Uterus (tissue), 2 donors: ENCODE results near the gene ZHX3.

Experiments
- POLR2A ChIP-seq, 2 donors: fragments of 450-650 bp; IDR thresholded peaks; one replicate each; pipeline ENCODE4 v1.6.1; 2016; ENCODE audit warnings: antibody characterized with exemption in 2 of 2, mild to moderate bottlenecking in 1 of 2, moderate library complexity in 1 of 2
- TF ChIP-seq, protein P1 (sequence below), 4 experiments: fragments of 200-600 bp in 2 of 4; fragments of 450-650 bp in 2 of 4; sonication (generic) in 2 of 4; IDR thresholded peaks; one replicate each; pipeline ENCODE4 v1.5.1; 2016 to 2019; ENCODE audit warnings: antibody characterized with exemption in 4 of 4, mild to moderate bottlenecking in 2 of 4, moderate library complexity in 1 of 4

DNA sequence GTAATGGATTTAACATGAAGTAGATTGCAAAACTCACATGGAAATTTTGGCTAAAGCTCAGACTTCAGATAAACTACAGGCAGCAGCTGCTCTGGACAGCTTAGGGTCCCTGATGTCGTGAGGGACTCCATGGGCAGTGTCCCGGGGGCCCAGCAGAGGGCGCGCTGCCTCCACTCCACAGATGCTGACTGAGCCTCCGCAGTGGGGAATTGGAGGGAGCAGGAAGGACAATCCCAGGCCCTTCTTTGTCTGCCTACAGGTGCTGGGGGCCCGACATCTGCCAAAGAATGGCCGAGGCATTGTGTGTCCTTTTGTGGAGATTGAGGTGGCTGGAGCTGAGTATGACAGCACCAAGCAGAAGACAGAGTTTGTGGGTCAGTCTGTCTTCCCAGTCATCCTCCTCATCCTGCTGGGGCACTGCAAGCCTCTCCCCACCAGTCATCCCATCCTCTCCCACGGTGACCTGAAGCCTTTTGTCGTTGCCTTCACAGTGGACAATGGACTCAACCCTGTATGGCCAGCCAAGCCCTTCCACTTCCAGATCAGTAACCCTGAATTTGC lies 144.3 kb downstream of the ZHX3 start:
- TF ChIP-seq, protein P1, sequence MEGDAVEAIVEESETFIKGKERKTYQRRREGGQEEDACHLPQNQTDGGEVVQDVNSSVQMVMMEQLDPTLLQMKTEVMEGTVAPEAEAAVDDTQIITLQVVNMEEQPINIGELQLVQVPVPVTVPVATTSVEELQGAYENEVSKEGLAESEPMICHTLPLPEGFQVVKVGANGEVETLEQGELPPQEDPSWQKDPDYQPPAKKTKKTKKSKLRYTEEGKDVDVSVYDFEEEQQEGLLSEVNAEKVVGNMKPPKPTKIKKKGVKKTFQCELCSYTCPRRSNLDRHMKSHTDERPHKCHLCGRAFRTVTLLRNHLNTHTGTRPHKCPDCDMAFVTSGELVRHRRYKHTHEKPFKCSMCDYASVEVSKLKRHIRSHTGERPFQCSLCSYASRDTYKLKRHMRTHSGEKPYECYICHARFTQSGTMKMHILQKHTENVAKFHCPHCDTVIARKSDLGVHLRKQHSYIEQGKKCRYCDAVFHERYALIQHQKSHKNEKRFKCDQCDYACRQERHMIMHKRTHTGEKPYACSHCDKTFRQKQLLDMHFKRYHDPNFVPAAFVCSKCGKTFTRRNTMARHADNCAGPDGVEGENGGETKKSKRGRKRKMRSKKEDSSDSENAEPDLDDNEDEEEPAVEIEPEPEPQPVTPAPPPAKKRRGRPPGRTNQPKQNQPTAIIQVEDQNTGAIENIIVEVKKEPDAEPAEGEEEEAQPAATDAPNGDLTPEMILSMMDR (IDR thresholded peaks at IDR 0.05): peak; percentile 98 to 99 (median 98)
- no peak for TF ChIP-seq POLR2A (IDR thresholded peaks at IDR 0.05)
